Measurements from ENCODE around the gene LRRC57. TPM values are rescaled to one million over a fixed set of nuclear protein-coding genes. Genes with fewer than 3 reads are reported as not detected.
"Not testable (repeated sequence)": the region's sequence is repeated elsewhere in the genome, so short reads cannot be mapped to it uniquely, and the experiment has no call there.

The LRRC57 gene
- total RNA-seq, 3 donors from 2014 or later = 24.1 to 30.9 (median 26.6) TPM

- H3K9me3 ChIP-seq = no peaks in the 10 kb centered on the region
- no peak overlapping the region for H3K4me3 ChIP-seq
- no peak for ATAC-seq
- intact Hi-C loops (cut with DNase I, micrococcal nuclease) = no loop called here
- DNase-seq = no peak
- H3K4me1 ChIP-seq (ENCODE audit: low read depth) = no peaks in the 10 kb centered on the region
- H3K36me3 ChIP-seq (ENCODE audit: low read depth) = peaks cover 4% of the 10 kb centered on the region
- no peak for TF ChIP-seq CTCF (IDR thresholded peaks at IDR 0.05)
These were observed 10.1 kb upstream of the LRRC57 start for GRCh38 chr15:42558739-42559138.

- DNase-seq; H3K4me3 ChIP-seq; H3K9me3 ChIP-seq; H3K4me1 ChIP-seq (ENCODE audit: low read depth); H3K36me3 ChIP-seq (ENCODE audit: low read depth); intact Hi-C loops (cut with DNase I, micrococcal nuclease); ATAC-seq: not testable (repeated sequence)
These were observed 8.1 kb upstream of the LRRC57 start for GRCh38 chr15:42556550-42557207.

- peaks cover 12% of the 10 kb centered on the region for H3K4me1 ChIP-seq (ENCODE audit: low read depth)
- no peak overlapping the region for H3K4me3 ChIP-seq
- no peak for ATAC-seq
- no peaks in the 10 kb centered on the region for H3K9me3 ChIP-seq
- no peaks in the 10 kb centered on the region for H3K36me3 ChIP-seq (ENCODE audit: low read depth)
- DNase-seq = no peak
- intact Hi-C loops (cut with DNase I, micrococcal nuclease) = no loop called here
- no peak for TF ChIP-seq CTCF (IDR thresholded peaks at IDR 0.05)
These were observed 5.0 kb upstream of the LRRC57 start for GRCh38 chr15:42553554-42553953.

GRCh38 chr15:42549741-42550392 lies 1.3 kb upstream of the LRRC57 start:
- no peak for ATAC-seq

GRCh38 chr15:42549032-42549491 lies 469 bp upstream of the LRRC57 start:
- peak overlapping the region; percentile 90 for H3K4me3 ChIP-seq
- H3K36me3 ChIP-seq (ENCODE audit: low read depth) = peaks cover 4% of the 10 kb centered on the region
- DNase-seq (no peak), ATAC-seq (peak; percentile 42)
- intact Hi-C loops (cut with DNase I, micrococcal nuclease) = loop anchor here in 1 of 2 donors (10.0 kb wide), 1 partner anchor 106 kb away; no protein-coding TSS in a partner anchor
- peaks cover 22% of the 10 kb centered on the region for H3K4me1 ChIP-seq (ENCODE audit: low read depth)
- no peak for TF ChIP-seq CTCF (IDR thresholded peaks at IDR 0.05)
- H3K9me3 ChIP-seq = no peaks in the 10 kb centered on the region

More at GRCh38 chr15:42549741-42550392, 1.3 kb upstream of the LRRC57 start:
- intact Hi-C loops (cut with DNase I, micrococcal nuclease) = loop anchor here in 1 of 2 donors (10.0 kb wide), 1 partner anchor 105 kb away; no protein-coding TSS in a partner anchor
- H3K4me3 ChIP-seq = no peak overlapping the region
- DNase-seq = no peak
- no peak for TF ChIP-seq CTCF (IDR thresholded peaks at IDR 0.05)
- H3K4me1 ChIP-seq (ENCODE audit: low read depth) = peaks cover 22% of the 10 kb centered on the region
- H3K9me3 ChIP-seq = no peaks in the 10 kb centered on the region
- no peaks in the 10 kb centered on the region for H3K36me3 ChIP-seq (ENCODE audit: low read depth)

DNA sequence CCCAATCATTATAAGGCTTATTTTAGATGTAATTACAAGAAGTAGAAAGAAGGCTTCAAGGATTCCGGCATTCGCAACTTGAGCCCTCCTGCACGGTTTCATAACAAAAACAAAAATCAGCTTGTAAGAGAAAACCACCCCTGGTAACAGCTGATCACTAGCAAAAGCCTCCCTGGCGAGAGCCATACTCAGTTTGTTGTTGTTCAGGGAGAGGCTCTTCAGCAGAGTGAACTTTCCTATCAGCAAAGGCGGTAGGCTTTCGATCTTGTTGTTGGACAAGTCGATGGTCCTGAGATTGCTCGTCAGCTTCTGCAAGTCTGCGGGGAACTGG lies 710 bp downstream of the LRRC57 start:
- peak; percentile 42 for ATAC-seq

More for the DNA sequence above, 710 bp downstream of the LRRC57 start:
- Histone ChIP-seq H3K9me3 (no peaks in the 10 kb centered on the region), H3K36me3 (ENCODE audit: low read depth) (peaks cover 4% of the 10 kb centered on the region), H3K4me1 (ENCODE audit: low read depth) (peaks cover 22% of the 10 kb centered on the region), H3K4me3 (peak overlapping the region; percentile 90)
- no peak for TF ChIP-seq CTCF (IDR thresholded peaks at IDR 0.05)
- DNase-seq = peak in 1 of 3 donors; percentile 37
- intact Hi-C loops (cut with DNase I, micrococcal nuclease) = loop anchor here in 1 of 2 donors (10.0 kb wide), 1 partner anchor 107 kb away; no protein-coding TSS in a partner anchor

All from mucosa of descending colon (tissue), 3 donors.